Measurements from ENCODE around the gene DRC7. TPM values are rescaled to one million over a fixed set of nuclear protein-coding genes. Genes with fewer than 3 reads are reported as not detected.

The DRC7 gene
- total and polyA plus RNA-seq, 9 of the 15 experiments (the other 6 are each of a cell fraction or from before 2014, with no cell fraction given), result 0.04 to 0.33 (median 0.12) TPM; not detected in 3

- TF ChIP-seq JUN (IDR thresholded peaks at IDR 0.05; ENCODE audit: borderline replicate concordance, low read depth, low read length) (peak; percentile 43; the same call in 1 of the 2 replicates), JUN (CRISPR knock-in tag; IDR thresholded peaks at IDR 0.05; ENCODE audit: borderline replicate concordance) (no peak), TEAD1 (CRISPR knock-in tag; IDR thresholded peaks at IDR 0.05) (no peak), ELF2 (CRISPR knock-in tag; IDR thresholded peaks at IDR 0.05) (no peak), ZNF174 (CRISPR knock-in tag; IDR thresholded peaks at IDR 0.05) (no peak), ZBED1 (IDR thresholded peaks at IDR 0.05) (no peak), HDAC2 (IDR thresholded peaks at IDR 0.05) (peak; percentile 56; the same call in 1 of the 2 replicates), PYGO2 (tag; IDR thresholded peaks at IDR 0.05) (no peak), NONO (IDR thresholded peaks at IDR 0.05; ENCODE audit: low read depth in 2 of 2, low read length in 1 of 2) (0 out of 4 replicates have a peak, but pooled peaks of 1 of the 2 experiments have one; percentile 25), MBD2 (IDR thresholded peaks at IDR 0.05; ENCODE audit: borderline replicate concordance, low read depth) (no peak; the same call in 1 of the 2 replicates), FOXK2 (conservative IDR thresholded peaks at IDR 0.05 in 1 of 2, IDR thresholded peaks at IDR 0.05 in 1 of 2; ENCODE audit: low read depth in 2 of 2) (no peak), HMG20A (CRISPR knock-in tag; conservative IDR thresholded peaks at IDR 0.05) (no peak), STAG1 (CRISPR knock-in tag; IDR thresholded peaks at IDR 0.05; ENCODE audit: borderline replicate concordance) (peak; percentile 99), CXXC5 (CRISPR knock-in tag; IDR thresholded peaks at IDR 0.05) (0 out of 2 replicates have a peak, but pooled peaks have one; percentile 24), KDM1A (IDR thresholded peaks at IDR 0.05) (peak; percentile 44 to 75), RB1 (IDR thresholded peaks at IDR 0.05; ENCODE audit: low read depth) (peak; percentile 95), TGIF2 (CRISPR knock-in tag; IDR thresholded peaks at IDR 0.05) (no peak), TBL1XR1 (IDR thresholded peaks at IDR 0.05; ENCODE audit: low read length in 2 of 2) (0 out of 4 replicates have a peak, but pooled peaks of 1 of the 2 experiments have one; percentile 36), MLLT1 (IDR thresholded peaks at IDR 0.05) (peak in 1 of 2 experiments; percentile 94; a peak in 2 of 4 replicates), TFAM (CRISPR knock-in tag; conservative IDR thresholded peaks at IDR 0.05) (no peak), POLR2A (conservative IDR thresholded peaks at IDR 0.05) (no peak), XRCC4 (IDR thresholded peaks at IDR 0.05; ENCODE audit: extremely low read depth, insufficient read depth, insufficient read length) (no peak)
- TF ChIP-seq, protein P1, sequence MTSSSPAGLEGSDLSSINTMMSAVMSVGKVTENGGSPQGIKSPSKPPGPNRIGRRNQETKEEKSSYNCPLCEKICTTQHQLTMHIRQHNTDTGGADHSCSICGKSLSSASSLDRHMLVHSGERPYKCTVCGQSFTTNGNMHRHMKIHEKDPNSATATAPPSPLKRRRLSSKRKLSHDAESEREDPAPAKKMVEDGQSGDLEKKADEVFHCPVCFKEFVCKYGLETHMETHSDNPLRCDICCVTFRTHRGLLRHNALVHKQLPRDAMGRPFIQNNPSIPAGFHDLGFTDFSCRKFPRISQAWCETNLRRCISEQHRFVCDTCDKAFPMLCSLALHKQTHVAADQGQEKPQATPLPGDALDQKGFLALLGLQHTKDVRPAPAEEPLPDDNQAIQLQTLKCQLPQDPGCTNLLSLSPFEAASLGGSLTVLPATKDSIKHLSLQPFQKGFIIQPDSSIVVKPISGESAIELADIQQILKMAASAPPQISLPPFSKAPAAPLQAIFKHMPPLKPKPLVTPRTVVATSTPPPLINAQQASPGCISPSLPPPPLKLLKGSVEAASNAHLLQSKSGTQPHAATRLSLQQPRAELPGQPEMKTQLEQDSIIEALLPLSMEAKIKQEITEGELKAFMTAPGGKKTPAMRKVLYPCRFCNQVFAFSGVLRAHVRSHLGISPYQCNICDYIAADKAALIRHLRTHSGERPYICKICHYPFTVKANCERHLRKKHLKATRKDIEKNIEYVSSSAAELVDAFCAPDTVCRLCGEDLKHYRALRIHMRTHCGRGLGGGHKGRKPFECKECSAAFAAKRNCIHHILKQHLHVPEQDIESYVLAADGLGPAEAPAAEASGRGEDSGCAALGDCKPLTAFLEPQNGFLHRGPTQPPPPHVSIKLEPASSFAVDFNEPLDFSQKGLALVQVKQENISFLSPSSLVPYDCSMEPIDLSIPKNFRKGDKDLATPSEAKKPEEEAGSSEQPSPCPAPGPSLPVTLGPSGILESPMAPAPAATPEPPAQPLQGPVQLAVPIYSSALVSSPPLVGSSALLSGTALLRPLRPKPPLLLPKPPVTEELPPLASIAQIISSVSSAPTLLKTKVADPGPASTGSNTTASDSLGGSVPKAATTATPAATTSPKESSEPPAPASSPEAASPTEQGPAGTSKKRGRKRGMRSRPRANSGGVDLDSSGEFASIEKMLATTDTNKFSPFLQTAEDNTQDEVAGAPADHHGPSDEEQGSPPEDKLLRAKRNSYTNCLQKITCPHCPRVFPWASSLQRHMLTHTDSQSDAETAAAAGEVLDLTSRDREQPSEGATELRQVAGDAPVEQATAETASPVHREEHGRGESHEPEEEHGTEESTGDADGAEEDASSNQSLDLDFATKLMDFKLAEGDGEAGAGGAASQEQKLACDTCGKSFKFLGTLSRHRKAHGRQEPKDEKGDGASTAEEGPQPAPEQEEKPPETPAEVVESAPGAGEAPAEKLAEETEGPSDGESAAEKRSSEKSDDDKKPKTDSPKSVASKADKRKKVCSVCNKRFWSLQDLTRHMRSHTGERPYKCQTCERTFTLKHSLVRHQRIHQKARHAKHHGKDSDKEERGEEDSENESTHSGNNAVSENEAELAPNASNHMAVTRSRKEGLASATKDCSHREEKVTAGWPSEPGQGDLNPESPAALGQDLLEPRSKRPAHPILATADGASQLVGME (CRISPR knock-in tag; IDR thresholded peaks at IDR 0.05), result peak; percentile 77
Observed at GRCh38 chr16:57648581-57649442, 45.8 kb upstream of the DRC7 start (continued).
